H9 (cell line): ENCODE data around the gene FAM170B. TPM values are rescaled to one million over a fixed set of nuclear protein-coding genes. Genes with fewer than 3 reads are reported as not detected.

ENCODE experiments used
- DNase-seq: peaks from one replicate; pipeline ENCODE4 v3.0.0-alpha.2; 2017
- H2AFZ ChIP-seq: one replicate; pipeline ENCODE4 v1.6.1; 2013; ENCODE audit warnings: mild to moderate bottlenecking, low read length, control low read depth, moderate library complexity
- H2AK5ac ChIP-seq: 2 replicates; pipeline ENCODE4 v1.6.1; 2013; ENCODE audit warnings: low read length, control low read depth, mixed read lengths; ENCODE audit not compliant: insufficient read length
- H2BK120ac ChIP-seq: one replicate; pipeline ENCODE4 v1.6.1; 2013; ENCODE audit warnings: low read depth, mild to moderate bottlenecking, low read length, control low read depth, inconsistent platforms; ENCODE audit not compliant: poor library complexity, severe bottlenecking
- H2BK12ac ChIP-seq: 2 replicates; pipeline ENCODE4 v1.6.1; 2013; ENCODE audit warnings: low read length, control low read depth, mixed read lengths, low read depth; ENCODE audit not compliant: insufficient read length
- H2BK15ac ChIP-seq: 2 replicates; pipeline ENCODE4 v1.6.1; 2013; ENCODE audit warnings: low read depth, low read length, control low read depth
- H2BK20ac ChIP-seq: one replicate; pipeline ENCODE4 v1.6.1; 2013; ENCODE audit warnings: low read depth, mild to moderate bottlenecking, low read length, control low read depth, inconsistent platforms; ENCODE audit not compliant: poor library complexity, severe bottlenecking
- H2BK5ac ChIP-seq: 2 replicates; pipeline ENCODE4 v1.6.1; 2013; ENCODE audit warnings: low read length, control low read depth, mixed read lengths; ENCODE audit not compliant: insufficient read length
- H3K14ac ChIP-seq: 2 replicates; pipeline ENCODE4 v1.6.1; 2013; ENCODE audit warnings: low read length, control low read depth; ENCODE audit not compliant: insufficient read depth
- H3K18ac ChIP-seq: 2 replicates; pipeline ENCODE4 v1.6.1; 2013; ENCODE audit warnings: low read depth, mild to moderate bottlenecking, mixed read lengths, low read length, control low read depth; ENCODE audit not compliant: insufficient read length
- H3K23ac ChIP-seq: 2 replicates; pipeline ENCODE4 v1.6.1; 2013; ENCODE audit warnings: low read length, control low read depth, mixed read lengths, low read depth; ENCODE audit not compliant: insufficient read length
- H3K23me2 ChIP-seq: 2 replicates; pipeline ENCODE4 v1.6.1; 2013; ENCODE audit warnings: low read depth, mild to moderate bottlenecking, mixed read lengths, low read length, control low read depth; ENCODE audit not compliant: insufficient read length, poor library complexity, severe bottlenecking
- H3K27ac ChIP-seq: 2 replicates; pipeline ENCODE4 v1.5.1; 2013; ENCODE audit warnings: low read length, control low read depth, mixed read lengths, low read depth; ENCODE audit not compliant: insufficient read length
- H3K27me3 ChIP-seq: 2 replicates; pipeline ENCODE4 v1.6.1; 2013; ENCODE audit warnings: low read length, control low read depth, inconsistent platforms; ENCODE audit not compliant: insufficient read depth
- H3K4ac ChIP-seq: 2 replicates; pipeline ENCODE4 v1.6.1; 2013; ENCODE audit warnings: low read depth, mild to moderate bottlenecking, control low read depth, inconsistent platforms, low read length, moderate library complexity
- H3K4me1 ChIP-seq: 2 replicates; pipeline ENCODE4 v1.6.1; 2013; ENCODE audit warnings: low read length, control low read depth, inconsistent platforms; ENCODE audit not compliant: insufficient read depth
- H3K4me2 ChIP-seq: 2 replicates; pipeline ENCODE4 v1.6.1; 2013; ENCODE audit warnings: low read length, control low read depth, mixed read lengths; ENCODE audit not compliant: insufficient read length, insufficient read depth
- H3K56ac ChIP-seq: 2 replicates; pipeline ENCODE4 v1.6.1; 2013; ENCODE audit warnings: low read depth, mild to moderate bottlenecking, mixed read lengths, low read length, control low read depth; ENCODE audit not compliant: insufficient read length
- H3K79me1 ChIP-seq: 2 replicates; pipeline ENCODE4 v1.6.1; 2013; ENCODE audit warnings: low read depth, mild to moderate bottlenecking, moderate library complexity, low read length, control low read depth, inconsistent platforms; ENCODE audit not compliant: insufficient read depth, poor library complexity, severe bottlenecking
- H3K79me2 ChIP-seq: 2 replicates; pipeline ENCODE4 v1.6.1; 2013; ENCODE audit warnings: low read length, control low read depth, inconsistent platforms; ENCODE audit not compliant: insufficient read depth
- H3K9ac ChIP-seq: 2 replicates; pipeline ENCODE4 v1.6.1; 2013; ENCODE audit warnings: low read length, control low read depth, mixed read lengths; ENCODE audit not compliant: insufficient read length; ENCODE audit errors: extremely low read depth
- H3K9me3 ChIP-seq: one replicate; pipeline ENCODE4 v1.6.1; 2013; ENCODE audit warnings: low read depth, low read length, inconsistent platforms; ENCODE audit not compliant: control insufficient read depth
- H3T11ph ChIP-seq: one replicate; pipeline ENCODE4 v1.6.1; 2013; ENCODE audit warnings: mild to moderate bottlenecking, low read length, control low read depth, inconsistent platforms
- H4K20me1 ChIP-seq: one replicate; pipeline ENCODE4 v1.6.1; 2013; ENCODE audit not compliant: control insufficient read depth, insufficient read length, insufficient read depth
- H4K5ac ChIP-seq: 2 replicates; pipeline ENCODE4 v1.6.1; 2013; ENCODE audit warnings: low read depth, mild to moderate bottlenecking, mixed read lengths, low read length, control low read depth; ENCODE audit not compliant: insufficient read length
- H4K8ac ChIP-seq: replicated peaks from 2 replicates; pipeline ENCODE4 v1.6.1; 2013; ENCODE audit warnings: low read length, control low read depth, mixed read lengths, low read depth; ENCODE audit not compliant: insufficient read length
- H4K91ac ChIP-seq: 2 replicates; pipeline ENCODE4 v1.6.1; 2013; ENCODE audit warnings: low read depth, mild to moderate bottlenecking, moderate library complexity, mixed read lengths, low read length, control low read depth; ENCODE audit not compliant: insufficient read length
- H3K27ac Mint-ChIP-seq, 3 experiments: 2 replicates in 2 of 3; 3 replicates in 1 of 3; pipeline ENCODE4 v1.8.0; 2020 to 2021; ENCODE audit warnings: mixed read lengths in 3 of 3, mild to moderate bottlenecking in 1 of 3, moderate library complexity in 1 of 3
- H3K27me3 Mint-ChIP-seq: 2 replicates; pipeline ENCODE4 v1.8.0; 2021; ENCODE audit warnings: low read depth, mild to moderate bottlenecking, moderate library complexity, mixed read lengths
- H3K36me3 Mint-ChIP-seq, 3 experiments: 2 replicates in 2 of 3; 3 replicates in 1 of 3; pipeline ENCODE4 v1.8.0; 2020 to 2021; ENCODE audit warnings: low read depth in 3 of 3, mixed read lengths in 3 of 3; ENCODE audit not compliant: insufficient read depth in 1 of 3
- H3K4me1 Mint-ChIP-seq, 2 experiments: 2 replicates each; pipeline ENCODE4 v1.8.0; 2020; ENCODE audit warnings: mixed read lengths in 2 of 2
- H3K4me3 Mint-ChIP-seq, 2 experiments: 2 replicates in 1 of 2; 3 replicates in 1 of 2; pipeline ENCODE4 v1.8.0; 2020 to 2021; ENCODE audit warnings: mild to moderate bottlenecking in 2 of 2, mixed read lengths in 2 of 2, moderate library complexity in 1 of 2
- H3K9me3 Mint-ChIP-seq, 2 experiments: 2 replicates in 1 of 2; 3 replicates in 1 of 2; pipeline ENCODE4 v1.8.0; 2020; ENCODE audit warnings: mild to moderate bottlenecking in 2 of 2, mixed read lengths in 2 of 2, moderate library complexity in 1 of 2
- CTCF ChIP-seq: fragments of 200-600 bp; sonication (generic); conservative IDR thresholded peaks from 3 replicates; pipeline ENCODE4 v1.8.0; 2021; ENCODE audit warnings: antibody characterized with exemption, mild to moderate bottlenecking
- WGBS: extraction: QIAGEN DNeasy Blood & Tissue Kit; methylation state at CpG from one replicate; pipeline ENCODE4 v1.1.7; 2013; ENCODE audit warnings: missing lambda C conversion rate, low lambda C conversion rate, mixed read lengths; ENCODE audit not compliant: insufficient read length; ENCODE audit errors: extremely low coverage; 5-methylcytosine and 5-hydroxymethylcytosine counted together
- total RNA-seq: library from RNA; stranded (reverse); gene quantifications from 2 replicates; pipeline ENCODE4 v1.2.1, GENCODE V29; 2021

Gene FAM170B
- total RNA-seq, 1 experiment from 2014 or later: not detected

DNA sequence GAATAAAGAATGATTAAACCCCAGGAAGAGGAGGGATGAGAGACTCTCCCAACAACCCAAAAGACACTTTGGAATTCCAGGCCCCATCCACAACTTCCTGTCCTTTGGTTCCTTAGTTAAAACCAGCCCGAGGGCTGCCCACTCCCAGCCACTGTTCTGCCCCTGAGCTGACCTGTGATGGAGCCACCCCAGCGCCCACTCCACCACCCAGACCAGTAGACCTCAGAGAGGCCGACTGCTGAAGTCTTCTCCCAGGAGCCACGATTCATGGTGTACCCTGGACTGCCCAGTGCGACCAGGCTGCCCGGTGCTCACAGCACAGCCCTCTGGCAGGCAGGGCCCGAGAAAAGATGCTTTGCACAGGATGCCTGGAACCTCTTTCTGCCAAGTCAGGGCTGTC is 25.2 kb downstream of the FAM170B start:
- no peak overlapping the region for H3T11ph ChIP-seq
- no peak overlapping the region for H3K23ac ChIP-seq
- no peak overlapping the region for H3K4ac ChIP-seq
- H4K8ac ChIP-seq: no peak overlapping the region
- H4K91ac ChIP-seq: no peak overlapping the region
- H3K79me1 ChIP-seq: no peaks in the 10 kb centered on the region
- no peak overlapping the region for H3K18ac ChIP-seq
- Mint-ChIP-seq H3K4me3 (no peak overlapping the region), H3K27me3 (peaks cover 2% of the 10 kb centered on the region; the same call in 1 of the 2 replicates), H3K4me1 (peaks cover 7% of the 10 kb centered on the region in 2 experiments; a peak in 3 of 4 replicates), H3K36me3 (no peaks in the 10 kb centered on the region; a peak in 1 of 7 replicates), H3K9me3 (no peaks in the 10 kb centered on the region), H3K27ac (no peak overlapping the region)
- H3K4me1 ChIP-seq: no peaks in the 10 kb centered on the region
- no peaks in the 10 kb centered on the region for H3K27me3 ChIP-seq
- H2BK5ac ChIP-seq: no peak overlapping the region
- H3K56ac ChIP-seq: no peak overlapping the region
- H3K27ac ChIP-seq: no peak overlapping the region
- no peak overlapping the region for H2BK120ac ChIP-seq
- no peak overlapping the region for H4K5ac ChIP-seq
- no peak overlapping the region for H2AK5ac ChIP-seq
- no peaks in the 10 kb centered on the region for H3K9me3 ChIP-seq
- H3K23me2 ChIP-seq: no peaks in the 10 kb centered on the region
- no peaks in the 10 kb centered on the region for H3K79me2 ChIP-seq
- H2AFZ ChIP-seq: no peak overlapping the region
- no peak for DNase-seq
- H2BK15ac ChIP-seq: no peak overlapping the region
- peak overlapping the region; percentile 46; the same call in 1 of the 2 replicates for H3K14ac ChIP-seq
- no CpG with 5 or more reads among the region's 7 CpGs for WGBS
- H3K9ac ChIP-seq: no peak overlapping the region
- no peak overlapping the region for H2BK20ac ChIP-seq
- no peak overlapping the region for H2BK12ac ChIP-seq
- H4K20me1 ChIP-seq: no peaks in the 10 kb centered on the region
- no peak for TF ChIP-seq CTCF
- H3K4me2 ChIP-seq: no peak overlapping the region
